CD4-positive, alpha-beta T cell (primary cell): ENCODE results near the gene GLYR1. TPM values are rescaled to one million over a fixed set of nuclear protein-coding genes. Genes with fewer than 3 reads are reported as not detected.

ENCODE experiments used
- ATAC-seq: fragments of 200-7000 bp; cut with Tn5 transposase; one replicate; pipeline ENCODE4 v1.10.0; 2022; ENCODE audit warnings: mild to moderate bottlenecking; ENCODE audit not compliant: poor library complexity
- CTCF ChIA-PET: fragments of 350-600 bp; sonication (Branson Sonifier 250); formaldehyde crosslinking; loops from one replicate; lab custom pipeline; 2021; ENCODE audit warnings: antibody characterized with exemption, inconsistent platforms; lab: Charles Lee
- POLR2A ChIA-PET: fragments of 350-600 bp; sonication (Branson Sonifier 250); formaldehyde crosslinking; loops from one replicate; lab custom pipeline; 2021; ENCODE audit warnings: antibody characterized with exemption, inconsistent platforms; lab: Charles Lee
- DNase-seq, 14 experiments: peaks; one replicate each; pipeline ENCODE4 v3.0.0-alpha.2; 2013 to 2020; ENCODE audit warnings: mixed read lengths in 2 of 14
- H3K27ac ChIP-seq, 2 donors: one replicate each; pipeline versions ENCODE4 v1.5.1 to v1.7.0; 2013; ENCODE audit warnings: low read length in 2 of 2, low read depth in 1 of 2, mild to moderate bottlenecking in 1 of 2
- H3K27me3 ChIP-seq, 2 experiments: 1 replicate in 1 of 2; 2 replicates in 1 of 2; pipeline versions ENCODE4 v1.6.1 to v1.7.0; 2013; ENCODE audit warnings: low read length in 2 of 2, control low read depth in 1 of 2, mild to moderate bottlenecking in 1 of 2, moderate library complexity in 1 of 2; ENCODE audit not compliant: insufficient read depth in 2 of 2, control insufficient read depth in 1 of 2
- H3K36me3 ChIP-seq: one replicate; pipeline ENCODE4 v1.6.1; 2013; ENCODE audit warnings: low read length, control low read depth; ENCODE audit not compliant: insufficient read depth
- H3K4me1 ChIP-seq: one replicate; pipeline ENCODE4 v1.6.1; 2013; ENCODE audit warnings: low read length, control low read depth; ENCODE audit not compliant: insufficient read depth
- H3K4me3 ChIP-seq: one replicate; pipeline ENCODE4 v1.5.1; 2013; ENCODE audit warnings: mild to moderate bottlenecking, low read length, moderate library complexity
- H3K9me3 ChIP-seq, 2 experiments: 1 replicate in 1 of 2; 2 replicates in 1 of 2; pipeline versions ENCODE4 v1.6.1 to v1.7.0; 2013; ENCODE audit warnings: low read length in 2 of 2, mild to moderate bottlenecking in 2 of 2, control low read depth in 1 of 2, moderate library complexity in 1 of 2; ENCODE audit not compliant: control insufficient read depth in 1 of 2, insufficient read depth in 1 of 2
- H3K27ac Mint-ChIP-seq: one replicate; pipeline ENCODE4 v1.8.0; 2020; ENCODE audit warnings: mixed read lengths
- H3K27me3 Mint-ChIP-seq: one replicate; pipeline ENCODE4 v1.8.0; 2021; ENCODE audit warnings: mixed read lengths
- H3K36me3 Mint-ChIP-seq: one replicate; pipeline ENCODE4 v1.8.0; 2021; ENCODE audit warnings: low read depth, mixed read lengths
- H3K4me1 Mint-ChIP-seq: one replicate; pipeline ENCODE4 v1.8.0; 2021; ENCODE audit warnings: low read depth, mixed read lengths
- H3K4me3 Mint-ChIP-seq: one replicate; pipeline ENCODE4 v1.8.0; 2020; ENCODE audit warnings: mild to moderate bottlenecking, mixed read lengths
- H3K9me3 Mint-ChIP-seq: one replicate; pipeline ENCODE4 v1.8.0; 2020; ENCODE audit warnings: mixed read lengths
- CTCF ChIP-seq: fragments of 200-600 bp; IDR thresholded peaks from one replicate; pipeline ENCODE4 v1.8.0; 2022; ENCODE audit warnings: antibody characterized with exemption, mild to moderate bottlenecking
- intact Hi-C, 2 experiments: fragments of 100-400 bp; cut with DNase I in 1 of 2; cut with micrococcal nuclease in 1 of 2; formaldehyde crosslinking; loops; one replicate each; pipeline versions ENCODE4 v1.15.1 to v1.9.0; 2023 to 2025; cut with DNase I, micrococcal nuclease
- total RNA-seq, 174 experiments: library from RNA in 2 of 174; stranded (reverse) in 2 of 174; gene quantifications; one replicate each; pipeline ENCODE4 v1.2.3 and lab custom pipeline; 2021 to 2026

GLYR1 gene
- total RNA-seq, 2 experiments from 2014 or later: 71.7 to 77.2 TPM

- no peaks in the 10 kb centered on the region for H3K9me3 ChIP-seq
- no peak for TF ChIP-seq CTCF
- intact Hi-C loops: no loop called here
- no peak overlapping the region for H3K27ac Mint-ChIP-seq
- no peak overlapping the region for H3K4me3 Mint-ChIP-seq
- peaks cover 21% of the 10 kb centered on the region for H3K4me1 ChIP-seq
- no peak overlapping the region for H3K27ac ChIP-seq
- no peak overlapping the region for H3K4me3 ChIP-seq
- H3K36me3 Mint-ChIP-seq: peaks cover 76% of the 10 kb centered on the region
- H3K4me1 Mint-ChIP-seq: peaks cover 18% of the 10 kb centered on the region
- ChIA-PET POLR2A (no interaction called here), CTCF (no interaction called here)
- H3K27me3 ChIP-seq: no peaks in the 10 kb centered on the region
- DNase-seq (no peak), ATAC-seq (no peak)
- peaks cover 57% of the 10 kb centered on the region for H3K36me3 ChIP-seq
- no peaks in the 10 kb centered on the region for H3K27me3 Mint-ChIP-seq
- no peaks in the 10 kb centered on the region for H3K9me3 Mint-ChIP-seq
Observed at GRCh38 chr16:4762205-4762604, 84.9 kb downstream of the GLYR1 start.

GRCh38 chr16:4760221-4760910 lies 86.7 kb downstream of the GLYR1 start:
- Histone ChIP-seq H3K4me3 (no peak overlapping the region), H3K27ac (no peak overlapping the region), H3K9me3 (no peaks in the 10 kb centered on the region), H3K27me3 (no peaks in the 10 kb centered on the region), H3K4me1 (peaks cover 6% of the 10 kb centered on the region), H3K36me3 (peaks cover 64% of the 10 kb centered on the region)
- DNase-seq (no peak), ATAC-seq (no peak)
- Mint-ChIP-seq H3K9me3 (no peaks in the 10 kb centered on the region), H3K27me3 (no peaks in the 10 kb centered on the region), H3K4me1 (peaks cover 6% of the 10 kb centered on the region), H3K36me3 (peaks cover 80% of the 10 kb centered on the region), H3K4me3 (no peak overlapping the region), H3K27ac (no peak overlapping the region)
- POLR2A ChIA-PET: no interaction called here
- CTCF ChIA-PET: no interaction called here
- intact Hi-C loops: no loop called here
- no peak for TF ChIP-seq CTCF

- no peak for ATAC-seq
- no peak overlapping the region for H3K27ac Mint-ChIP-seq
- no peak overlapping the region for H3K4me3 Mint-ChIP-seq
- no peak overlapping the region for H3K4me3 ChIP-seq
- no peak overlapping the region for H3K27ac ChIP-seq
- no peaks in the 10 kb centered on the region for H3K4me1 Mint-ChIP-seq
- H3K9me3 Mint-ChIP-seq: no peaks in the 10 kb centered on the region
- no peaks in the 10 kb centered on the region for H3K27me3 Mint-ChIP-seq
- no peaks in the 10 kb centered on the region for H3K4me1 ChIP-seq
- CTCF ChIA-PET: no interaction called here
- no peak for TF ChIP-seq CTCF
- intact Hi-C loops: no loop called here
- H3K9me3 ChIP-seq: peaks cover 0 to 3% of the 10 kb centered on the region in 2 experiments
- H3K36me3 Mint-ChIP-seq: peaks cover 74% of the 10 kb centered on the region
- peaks cover 75% of the 10 kb centered on the region for H3K36me3 ChIP-seq
- DNase-seq: no peak
- POLR2A ChIA-PET: no interaction called here
- H3K27me3 ChIP-seq: no peaks in the 10 kb centered on the region
Observed at GRCh38 chr16:4755687-4756086, 91.4 kb downstream of the GLYR1 start.
